GM19467 (cell line): ENCODE data around the gene UQCR11.

Experiments
- ATAC-seq: cut with Tn5 transposase; IDR thresholded peaks from one replicate; pipeline ENCODE4 v1.9.1; 2021; ENCODE audit warnings: mild to moderate bottlenecking, moderate library complexity; ENCODE audit not compliant: unreplicated experiment

The UQCR11 gene

GRCh38 chr19:1572795-1573194 lies 32.5 kb downstream of the UQCR11 start:
- no peak for ATAC-seq

GRCh38 chr19:1571358-1571757 lies 33.9 kb downstream of the UQCR11 start:
- ATAC-seq: no peak

- ATAC-seq: no peak
These were observed 34.4 kb downstream of the UQCR11 start for GRCh38 chr19:1570836-1571235.

- ATAC-seq: no peak
These were observed 35.3 kb downstream of the UQCR11 start for GRCh38 chr19:1569997-1570396.

- peak; percentile 58 for ATAC-seq
These were observed 36.8 kb downstream of the UQCR11 start, which contains the start of gene MEX3D for GRCh38 chr19:1568320-1569019. TSS of gene MEX3D (minus strand) at chr19:1568325. CDS start at chr19:1568058, 267 bp downstream.

- ATAC-seq: no peak
These were observed 37.4 kb downstream of the UQCR11 start for GRCh38 chr19:1567848-1568227.

- no peak for ATAC-seq
These were observed 38.0 kb downstream of the UQCR11 start for GRCh38 chr19:1567116-1567847.

GRCh38 chr19:1566392-1567115 lies 38.7 kb downstream of the UQCR11 start:
- no peak for ATAC-seq

GRCh38 chr19:1563251-1563650 lies 42.0 kb downstream of the UQCR11 start:
- ATAC-seq: no peak

- ATAC-seq: no peak
These were observed 43.9 kb downstream of the UQCR11 start for GRCh38 chr19:1561236-1561842.

GRCh38 chr19:1560286-1560882 lies 44.9 kb downstream of the UQCR11 start:
- no peak for ATAC-seq

- no peak for ATAC-seq
These were observed 46.7 kb downstream of the UQCR11 start for GRCh38 chr19:1558552-1558951.

- ATAC-seq: no peak
These were observed 48.7 kb downstream of the UQCR11 start for GRCh38 chr19:1556390-1557070.

- no peak for ATAC-seq
These were observed 49.5 kb downstream of the UQCR11 start for GRCh38 chr19:1555487-1556389.

- ATAC-seq: no peak
These were observed 50.3 kb downstream of the UQCR11 start for GRCh38 chr19:1554968-1555367.

- ATAC-seq: no peak
These were observed 51.8 kb downstream of the UQCR11 start for GRCh38 chr19:1553415-1553814.

- no peak for ATAC-seq
These were observed 53.9 kb downstream of the UQCR11 start for GRCh38 chr19:1551068-1552040.

GRCh38 chr19:1549332-1549945 lies 55.8 kb downstream of the UQCR11 start:
- no peak for ATAC-seq
